Inflammatory macrophage treated with lipopolysaccharide for 4 hours (primary cell): ENCODE data around the gene GPR137.
A peak's percentile ranks its signal among the peaks of the same experiment; 100 is the strongest.
"Not testable (repeated sequence)": the region's sequence is repeated elsewhere in the genome, so short reads cannot be mapped to it uniquely, and the experiment has no call there.

ENCODE experiments used
- DNase-seq: peaks from one replicate; pipeline ENCODE4 v3.0.0-alpha.2; 2020

Gene GPR137

GRCh38 chr11:64322925-64323260 is 37.2 kb downstream of the GPR137 start:
- no peak for DNase-seq

GRCh38 chr11:64323373-64323772 is 37.7 kb downstream of the GPR137 start:
- DNase-seq, result no peak

DNA sequence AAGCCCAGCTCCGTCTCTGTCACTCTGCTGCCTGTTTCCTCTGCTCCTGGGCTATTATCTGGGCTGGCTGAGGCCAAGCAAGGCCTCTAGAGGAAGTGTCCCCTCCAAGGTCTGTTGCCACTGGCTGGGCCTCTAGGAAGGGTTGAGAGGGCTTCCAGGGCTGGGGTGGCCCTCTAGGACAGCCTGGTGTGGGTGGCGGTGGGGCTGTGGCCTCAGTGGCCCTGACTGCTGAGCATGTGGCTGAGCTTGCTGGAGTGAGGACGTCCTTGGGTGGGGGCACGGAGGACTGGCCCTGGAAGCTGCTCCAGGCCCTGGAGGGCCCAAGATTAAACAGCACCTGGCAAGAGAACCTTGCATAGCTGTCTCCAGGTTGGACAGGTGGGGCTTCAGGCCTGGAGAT is 38.3 kb downstream of the GPR137 start:
- DNase-seq, result not testable (repeated sequence)

- no peak for DNase-seq
Observed at GRCh38 chr11:64324692-64325469, 39.2 kb downstream of the GPR137 start.

GRCh38 chr11:64327375-64327774 is 41.7 kb downstream of the GPR137 start:
- no peak for DNase-seq

DNA sequence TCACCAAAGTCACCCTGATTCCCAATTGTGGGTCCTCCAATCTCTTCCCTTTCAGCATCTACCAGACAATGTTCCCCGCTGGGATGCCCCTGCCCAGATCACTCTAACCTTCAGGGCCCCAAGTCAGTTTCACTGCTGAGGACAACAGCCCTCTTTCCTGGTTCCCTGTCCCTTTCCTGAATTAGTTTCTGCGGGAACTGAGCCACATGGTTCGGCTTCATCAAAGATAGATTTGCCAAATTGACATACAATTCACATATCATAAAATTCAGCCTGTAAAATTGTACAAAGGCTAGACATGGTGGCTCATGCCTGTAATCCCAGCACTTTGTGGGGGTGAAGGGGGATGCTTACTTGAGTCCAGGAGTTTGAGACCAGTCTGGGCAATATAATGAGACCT is 42.3 kb downstream of the GPR137 start:
- DNase-seq, result no peak

- no peak for DNase-seq
Observed at GRCh38 chr11:64330888-64331287, 45.2 kb downstream of the GPR137 start.

GRCh38 chr11:64331569-64332371 is 46.1 kb downstream of the GPR137 start:
- DNase-seq, result peak; percentile 95

DNA sequence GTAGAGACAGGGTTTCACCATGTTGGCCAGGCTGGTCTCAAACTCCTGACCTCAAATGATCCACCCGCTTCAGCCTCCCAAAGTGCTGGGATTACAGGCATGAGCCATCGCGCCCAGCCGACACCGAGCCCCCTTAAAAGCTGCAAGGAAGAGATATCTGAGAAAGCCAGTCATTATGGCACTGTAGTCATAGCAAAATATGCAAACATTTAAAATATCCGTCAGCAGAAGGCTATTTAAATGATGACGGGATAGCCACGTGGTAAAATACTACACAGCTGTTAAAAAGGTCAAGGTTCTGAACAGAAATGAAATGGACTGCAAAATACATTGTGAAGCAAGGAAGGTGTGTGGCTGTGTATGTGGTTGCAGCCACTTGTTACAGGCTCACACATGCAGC is 47.9 kb downstream of the GPR137 start:
- DNase-seq, result no peak

DNA sequence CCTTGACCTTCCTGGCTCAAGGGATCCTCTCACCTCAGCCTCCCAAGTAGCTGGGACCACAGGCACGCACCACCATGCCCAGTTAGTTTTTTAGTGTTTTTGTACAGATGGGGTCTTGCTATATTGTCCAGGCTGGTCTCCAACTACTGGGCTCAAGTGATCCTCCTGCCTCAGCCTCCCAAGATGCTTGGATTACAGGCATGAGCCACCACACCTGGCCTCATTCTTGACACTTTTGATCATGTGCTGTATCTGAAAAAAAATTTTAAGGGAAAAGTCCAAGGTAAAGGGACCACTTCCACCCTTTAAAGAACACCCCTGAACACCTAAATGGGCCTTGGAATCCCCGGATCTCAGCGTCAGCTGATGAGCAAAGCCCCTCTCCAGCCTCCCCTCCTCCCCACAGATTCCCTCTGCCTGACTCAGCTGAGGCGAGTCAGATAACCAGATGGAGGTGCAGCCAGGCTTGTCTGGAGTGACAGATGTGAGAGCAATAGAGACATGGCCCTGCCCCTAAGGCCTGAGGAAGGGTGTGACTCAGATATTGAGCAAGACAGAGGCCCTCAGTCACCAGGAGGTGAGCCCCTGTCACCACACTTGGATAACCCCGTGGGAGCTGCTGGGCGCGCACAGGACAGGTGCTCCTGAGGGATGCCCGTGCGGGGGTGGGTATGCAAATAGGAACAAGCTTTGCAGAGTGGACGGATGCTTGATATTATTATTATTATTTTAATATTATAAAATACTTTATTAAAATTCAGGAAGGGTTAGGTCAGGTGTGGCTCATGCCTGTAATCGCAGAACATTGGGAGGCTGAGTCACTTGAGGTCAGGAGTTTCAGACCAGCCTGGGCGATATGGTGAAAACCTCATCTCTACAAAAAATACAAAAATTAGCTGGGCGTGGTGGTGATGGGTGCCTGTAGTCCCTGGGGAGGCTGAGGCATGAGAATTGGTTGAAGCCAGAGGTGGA is 49.4 kb downstream of the GPR137 start:
- DNase-seq, result peak; percentile 87

DNA sequence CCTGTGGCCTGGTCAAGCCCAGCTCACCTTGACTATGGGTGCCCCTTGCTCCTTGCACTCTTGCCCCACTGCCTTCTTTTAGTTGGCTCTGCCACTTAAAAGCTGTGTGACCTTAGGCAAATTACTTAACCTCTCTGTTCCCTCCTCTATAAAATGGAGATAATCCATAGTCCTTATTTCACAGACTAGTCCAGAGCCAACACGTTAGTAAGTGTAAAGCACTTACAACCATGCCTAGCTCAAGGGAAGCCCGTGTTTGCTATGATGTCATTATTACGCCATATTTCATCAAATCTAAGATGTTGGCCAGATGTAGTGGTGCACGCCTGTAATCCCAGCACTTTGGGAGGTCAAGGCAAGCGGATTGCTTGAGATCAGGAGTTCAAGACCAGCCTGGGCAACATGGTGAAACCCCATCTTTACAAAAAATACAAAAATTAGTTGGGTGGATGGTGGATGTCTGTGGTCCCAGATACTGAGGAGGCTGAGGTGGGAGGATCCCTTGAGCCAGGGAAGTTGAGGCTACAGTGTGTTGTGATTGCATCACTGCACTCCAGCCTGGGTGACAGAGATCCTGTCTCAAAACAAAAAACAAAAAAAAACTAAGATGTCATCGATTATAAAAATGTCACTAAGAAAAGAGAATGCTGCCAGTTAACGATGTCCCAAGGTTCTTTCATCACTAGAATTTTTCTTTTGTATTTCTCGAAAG is 52.0 kb downstream of the GPR137 start:
- DNase-seq, result no peak

DNA sequence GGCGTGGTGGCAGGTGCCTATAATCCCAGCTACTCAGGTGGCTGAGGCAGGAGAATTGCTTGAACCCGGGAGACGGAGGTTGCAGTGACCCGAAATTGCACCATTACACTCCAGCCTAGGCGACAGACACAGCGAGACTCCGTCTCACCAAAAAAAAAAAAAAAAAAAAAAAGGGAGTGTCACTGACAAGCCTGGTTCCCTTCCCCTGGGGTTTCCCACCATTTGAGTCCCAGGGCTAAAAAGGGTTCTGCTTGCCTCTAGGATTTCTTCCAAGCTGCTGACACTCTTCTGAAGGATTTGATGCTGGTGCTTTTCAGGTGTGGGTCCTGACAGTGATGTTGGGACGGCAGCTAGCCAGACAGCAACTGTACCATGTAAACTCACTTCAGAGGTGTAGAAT is 53.1 kb downstream of the GPR137 start:
- DNase-seq, result peak; percentile 21
